Astrocyte (in vitro differentiated cells and primary cell): ENCODE data around the gene CARD19. TPM values are rescaled to one million over a fixed set of nuclear protein-coding genes. Genes with fewer than 3 reads are reported as not detected.

ENCODE experiments used
- DNase-seq: peaks from one replicate; pipeline ENCODE4 v3.0.0-alpha.2; 2010; ENCODE audit warnings: low read depth
- FAIRE-seq: peaks from 2 replicates; lab custom pipeline; 2011; peaks lifted over from hg19 to GRCh38; lab: Jason Lieb, UNC
- H2AFZ ChIP-seq: 2 replicates; pipeline ENCODE4 v1.6.0; 2012; ENCODE audit warnings: low read depth, low read length, inconsistent platforms
- H3K27ac ChIP-seq: 2 replicates; pipeline ENCODE4 v1.5.1; 2011; ENCODE audit warnings: low read depth, low read length, inconsistent platforms
- H3K27me3 ChIP-seq: 2 replicates; pipeline ENCODE4 v1.6.0; 2011; ENCODE audit warnings: low read length, inconsistent platforms; ENCODE audit not compliant: insufficient read depth
- H3K36me3 ChIP-seq: 2 replicates; pipeline ENCODE4 v1.5.1; 2011; ENCODE audit warnings: low read length, inconsistent platforms; ENCODE audit not compliant: insufficient read depth
- H3K4me1 ChIP-seq: 2 replicates; pipeline ENCODE4 v1.5.1; 2011; ENCODE audit warnings: low read length, inconsistent platforms; ENCODE audit not compliant: insufficient read depth
- H3K4me2 ChIP-seq: 2 replicates; pipeline ENCODE4 v1.6.0; 2012; ENCODE audit warnings: low read length, inconsistent platforms
- H3K4me3 ChIP-seq: 2 replicates; pipeline ENCODE4 v1.5.1; 2011; ENCODE audit warnings: low read depth, mild to moderate bottlenecking, low read length, inconsistent platforms; ENCODE audit not compliant: insufficient read depth
- H3K79me2 ChIP-seq: 2 replicates; pipeline ENCODE4 v1.6.0; 2012; ENCODE audit warnings: mild to moderate bottlenecking, low read length, inconsistent platforms; ENCODE audit not compliant: insufficient read depth
- H3K9ac ChIP-seq: 2 replicates; pipeline ENCODE4 v1.6.0; 2012; ENCODE audit warnings: mild to moderate bottlenecking, low read length, inconsistent platforms
- H3K9me3 ChIP-seq: 2 replicates; pipeline ENCODE4 v1.5.1; 2012; ENCODE audit warnings: low read depth, mild to moderate bottlenecking, low read length, inconsistent platforms; ENCODE audit not compliant: insufficient read depth
- H4K20me1 ChIP-seq: 2 replicates; pipeline ENCODE4 v1.6.0; 2012; ENCODE audit warnings: low read length, inconsistent platforms; ENCODE audit not compliant: insufficient read depth
- H3K27ac Mint-ChIP-seq: one replicate; pipeline ENCODE4 v1.8.0; 2021; ENCODE audit warnings: mild to moderate bottlenecking, mixed read lengths; ENCODE audit not compliant: unreplicated experiment
- H3K27me3 Mint-ChIP-seq: one replicate; pipeline ENCODE4 v1.8.0; 2021; ENCODE audit warnings: low read depth, mixed read lengths; ENCODE audit not compliant: unreplicated experiment
- H3K36me3 Mint-ChIP-seq: one replicate; pipeline ENCODE4 v1.8.0; 2021; ENCODE audit warnings: low read depth, mixed read lengths; ENCODE audit not compliant: unreplicated experiment
- H3K4me1 Mint-ChIP-seq: one replicate; pipeline ENCODE4 v1.8.0; 2021; ENCODE audit warnings: low read depth, mixed read lengths; ENCODE audit not compliant: unreplicated experiment
- H3K4me3 Mint-ChIP-seq: one replicate; pipeline ENCODE4 v1.8.0; 2021; ENCODE audit warnings: mild to moderate bottlenecking, moderate library complexity, mixed read lengths; ENCODE audit not compliant: unreplicated experiment
- H3K9me3 Mint-ChIP-seq: one replicate; pipeline ENCODE4 v1.8.0; 2021; ENCODE audit warnings: mild to moderate bottlenecking, mixed read lengths; ENCODE audit not compliant: unreplicated experiment
- CTCF ChIP-seq: IDR thresholded peaks from 2 replicates; pipeline ENCODE4 v1.5.1; 2011; ENCODE audit warnings: low read depth, mild to moderate bottlenecking, inconsistent platforms, low read length, moderate library complexity; ENCODE audit not compliant: insufficient read depth
- EZH2 ChIP-seq: IDR thresholded peaks from 2 replicates; pipeline ENCODE4 v1.6.1; 2012; ENCODE audit warnings: mild to moderate bottlenecking, low read length, inconsistent platforms; ENCODE audit not compliant: insufficient read depth
- total RNA-seq: library from RNA; stranded (reverse); gene quantifications from 2 replicates; pipeline ENCODE4 v1.2.1, GENCODE V29; 2021

Gene CARD19
- total RNA-seq, 1 donor from 2014 or later, result 36.3 TPM

DNA sequence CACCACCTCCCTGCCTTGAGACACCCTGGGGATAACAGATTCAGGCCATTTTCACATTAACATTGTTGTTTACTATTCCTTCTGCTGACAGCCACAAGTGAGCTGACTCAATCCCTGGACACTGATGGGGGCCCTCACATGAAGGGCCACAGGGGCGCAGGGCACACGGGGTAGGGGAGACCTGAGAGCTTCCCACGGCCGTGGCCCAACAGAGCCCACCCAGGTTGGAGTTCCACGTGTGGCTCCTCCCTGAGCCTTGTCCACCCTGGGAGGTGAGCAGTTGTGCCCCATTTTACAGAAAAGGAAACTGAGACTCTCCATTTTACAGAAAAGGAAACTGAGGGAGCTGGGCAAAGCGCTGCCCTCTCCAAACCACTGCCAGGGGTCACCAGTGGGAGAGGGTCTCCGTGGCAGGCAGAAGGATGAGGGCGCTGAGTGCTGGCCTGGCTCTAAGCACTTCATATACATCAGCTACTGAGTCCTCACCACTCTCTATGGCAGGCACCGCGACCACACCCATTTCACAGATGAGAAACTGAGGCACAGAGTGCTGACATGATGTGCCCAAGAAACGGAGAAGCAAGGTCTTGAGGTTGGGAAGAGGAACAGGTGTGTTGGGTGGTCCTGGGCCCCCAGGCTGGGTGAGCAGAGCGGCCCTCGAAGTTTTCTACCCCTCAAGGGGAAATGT, 35.7 kb downstream of the CARD19 start:
- Histone ChIP-seq H3K4me2 (no peak overlapping the region), H3K4me3 (no peak overlapping the region), H3K9ac (no peak overlapping the region), H3K4me1 (peaks cover 27% of the 10 kb centered on the region), H3K9me3 (no peaks in the 10 kb centered on the region), H2AFZ (no peak overlapping the region), H3K27me3 (no peaks in the 10 kb centered on the region), H4K20me1 (peaks cover 57% of the 10 kb centered on the region), H3K27ac (no peak overlapping the region), H3K36me3 (no peaks in the 10 kb centered on the region), H3K79me2 (peaks cover 28% of the 10 kb centered on the region)
- FAIRE-seq, result no peak
- Mint-ChIP-seq H3K9me3 (no peaks in the 10 kb centered on the region), H3K36me3 (no peaks in the 10 kb centered on the region), H3K27ac (peak overlapping the region; percentile 26), H3K27me3 (peaks cover 6% of the 10 kb centered on the region), H3K4me3 (no peak overlapping the region), H3K4me1 (peaks cover 14% of the 10 kb centered on the region)
- no peak for TF ChIP-seq EZH2
- no peak for TF ChIP-seq CTCF
- no peak for DNase-seq

DNA sequence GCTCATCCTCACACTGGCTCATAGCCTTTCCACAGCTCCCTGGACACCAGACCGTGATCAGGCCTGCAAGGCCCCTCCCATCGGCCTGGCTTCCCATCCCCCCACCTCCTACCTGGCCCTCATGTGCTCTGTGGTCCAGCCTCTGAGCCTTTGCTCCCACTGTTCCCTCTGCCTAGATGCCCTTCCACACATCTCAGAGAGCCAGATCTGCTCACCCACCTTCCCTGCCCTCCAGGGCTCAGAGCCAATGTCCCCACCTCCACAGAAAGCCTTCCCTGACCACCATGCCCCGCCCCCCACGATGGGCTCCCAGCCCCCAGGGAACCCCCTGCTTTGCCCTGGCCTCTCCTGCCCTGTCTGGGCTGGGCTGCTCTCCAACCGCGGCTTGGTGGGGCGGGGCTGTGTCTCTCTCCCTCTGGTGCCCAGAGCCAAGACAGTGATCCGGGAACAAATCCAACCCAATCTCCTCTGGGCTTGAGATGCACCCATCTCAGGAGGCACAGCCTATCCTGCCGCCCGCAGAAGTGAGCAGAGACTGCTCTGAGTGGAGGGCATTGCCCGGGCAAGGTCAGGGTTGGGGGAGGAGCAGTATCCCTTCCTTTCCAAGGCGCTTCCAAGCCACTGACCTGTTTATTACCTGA, 36.4 kb downstream of the CARD19 start:
- H3K27me3 ChIP-seq, result no peaks in the 10 kb centered on the region
- H3K4me3 Mint-ChIP-seq, result peak overlapping the region; percentile 88
- peaks cover 8% of the 10 kb centered on the region for H3K4me1 Mint-ChIP-seq
- H3K27ac Mint-ChIP-seq, result peak overlapping the region; percentile 89
- TF ChIP-seq EZH2 (no peak), CTCF (no peak)
- peak overlapping the region; percentile 69 for H3K27ac ChIP-seq
- H3K4me2 ChIP-seq, result peak overlapping the region; percentile 96
- peak overlapping the region; percentile 70 for H3K4me3 ChIP-seq
- no peaks in the 10 kb centered on the region for H3K9me3 Mint-ChIP-seq
- H3K36me3 Mint-ChIP-seq, result no peaks in the 10 kb centered on the region
- no peak overlapping the region for H2AFZ ChIP-seq
- peaks cover 28% of the 10 kb centered on the region for H3K79me2 ChIP-seq
- H3K9me3 ChIP-seq, result no peaks in the 10 kb centered on the region
- DNase-seq (peak; percentile 52), FAIRE-seq (no peak)
- peaks cover 9% of the 10 kb centered on the region for H3K27me3 Mint-ChIP-seq
- H3K4me1 ChIP-seq, result peaks cover 20% of the 10 kb centered on the region
- no peaks in the 10 kb centered on the region for H3K36me3 ChIP-seq
- peaks cover 50% of the 10 kb centered on the region for H4K20me1 ChIP-seq
- peak overlapping the region; percentile 93 for H3K9ac ChIP-seq
